GOT3 (cell line): ENCODE results near the gene ZP1.
"Not testable (repeated sequence)": the region's sequence is repeated elsewhere in the genome, so short reads cannot be mapped to it uniquely, and the experiment has no call there.

Experiments used
- DNase-seq: peaks from one replicate; lab custom pipeline; 2025; ENCODE audit warnings: mixed read lengths; lab: John Stamatoyannopoulos, UW

ZP1 gene

GRCh38 chr11:60878245-60879101 is 11.1 kb downstream of the ZP1 start:
- DNase-seq: no peak

GRCh38 chr11:60879104-60879503 is 11.8 kb downstream of the ZP1 start:
- DNase-seq: no peak

DNA sequence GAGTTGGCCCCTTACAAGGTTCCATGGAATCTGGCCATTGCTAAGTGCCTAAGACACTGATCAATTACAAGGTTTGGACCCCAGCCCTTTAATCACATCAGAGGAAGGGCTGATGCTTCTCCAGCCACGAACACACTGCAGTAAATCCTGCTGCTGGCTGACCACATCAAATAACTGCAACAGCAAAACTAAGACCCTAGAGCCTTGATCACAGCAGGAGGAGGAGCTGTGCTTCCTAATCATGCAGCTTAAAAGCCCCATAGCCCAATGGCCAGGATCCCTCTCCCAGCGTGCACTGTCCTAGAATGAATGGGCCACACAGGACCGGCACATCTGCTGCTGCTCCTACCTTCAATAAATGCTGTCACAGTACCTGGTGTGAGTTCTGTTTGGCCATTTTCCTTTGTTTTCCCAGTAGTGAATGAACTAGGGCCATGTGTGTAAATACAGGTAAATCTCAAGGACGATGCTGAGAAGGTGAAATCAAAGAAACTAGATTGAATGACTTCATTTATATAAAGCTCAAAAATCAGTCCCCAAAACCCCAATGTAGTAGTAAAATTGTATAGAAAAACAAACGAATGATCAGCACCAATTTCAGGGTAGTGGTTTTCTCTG is 12.7 kb downstream of the ZP1 start:
- no peak for DNase-seq

DNA sequence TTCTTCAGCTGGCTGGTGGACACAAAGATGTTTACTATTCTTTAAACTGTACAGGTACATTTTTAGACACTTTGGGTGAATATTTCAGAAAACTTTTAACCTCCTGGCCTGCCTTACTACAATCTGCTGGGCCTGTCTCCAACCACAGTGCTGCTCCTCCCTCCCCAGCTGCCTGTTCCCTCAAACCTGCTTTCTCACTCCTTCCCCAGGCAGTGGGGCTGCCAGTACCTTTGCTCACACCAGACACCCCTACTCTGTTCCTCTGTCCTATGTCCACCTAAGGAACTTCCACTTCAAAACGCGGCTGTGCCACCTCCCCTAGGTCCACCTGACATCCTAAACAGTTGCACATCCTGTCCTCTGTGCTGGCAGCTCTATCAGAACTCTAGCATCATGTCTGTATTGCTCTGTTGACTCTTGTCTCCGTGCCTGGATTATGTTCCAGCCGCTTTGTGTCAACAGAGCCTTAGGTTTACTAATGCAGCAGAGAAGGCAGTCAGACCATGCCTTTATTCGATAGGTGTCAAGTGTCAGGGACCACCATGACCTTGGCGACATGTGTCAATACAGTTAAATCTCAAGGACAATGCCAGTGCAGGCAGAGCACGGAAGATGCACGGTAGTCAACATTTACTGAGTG is 13.4 kb downstream of the ZP1 start:
- no peak for DNase-seq

DNA sequence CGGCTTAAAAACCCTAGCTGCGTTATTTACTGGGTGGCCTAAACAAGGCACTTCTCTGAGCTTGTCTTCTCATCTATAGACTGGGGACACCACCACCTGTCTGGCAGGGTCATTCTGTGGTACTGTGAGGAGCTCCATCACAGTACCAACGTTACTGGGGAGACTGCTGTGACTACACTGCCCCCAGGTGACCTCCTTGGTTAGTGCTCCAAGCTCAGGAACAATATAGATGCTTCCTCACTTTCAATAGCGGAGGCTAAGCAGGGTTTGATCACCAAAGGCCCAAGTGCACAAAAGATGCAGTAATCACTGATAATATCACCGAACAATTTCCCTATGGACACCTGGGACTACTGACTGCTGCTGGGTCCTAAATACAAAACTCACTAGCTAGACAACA is 20.2 kb downstream of the ZP1 start:
- no peak for DNase-seq

GRCh38 chr11:60889869-60890311 is 22.5 kb downstream of the ZP1 start:
- DNase-seq: no peak

GRCh38 chr11:60890696-60891095 is 23.4 kb downstream of the ZP1 start:
- DNase-seq: no peak

DNA sequence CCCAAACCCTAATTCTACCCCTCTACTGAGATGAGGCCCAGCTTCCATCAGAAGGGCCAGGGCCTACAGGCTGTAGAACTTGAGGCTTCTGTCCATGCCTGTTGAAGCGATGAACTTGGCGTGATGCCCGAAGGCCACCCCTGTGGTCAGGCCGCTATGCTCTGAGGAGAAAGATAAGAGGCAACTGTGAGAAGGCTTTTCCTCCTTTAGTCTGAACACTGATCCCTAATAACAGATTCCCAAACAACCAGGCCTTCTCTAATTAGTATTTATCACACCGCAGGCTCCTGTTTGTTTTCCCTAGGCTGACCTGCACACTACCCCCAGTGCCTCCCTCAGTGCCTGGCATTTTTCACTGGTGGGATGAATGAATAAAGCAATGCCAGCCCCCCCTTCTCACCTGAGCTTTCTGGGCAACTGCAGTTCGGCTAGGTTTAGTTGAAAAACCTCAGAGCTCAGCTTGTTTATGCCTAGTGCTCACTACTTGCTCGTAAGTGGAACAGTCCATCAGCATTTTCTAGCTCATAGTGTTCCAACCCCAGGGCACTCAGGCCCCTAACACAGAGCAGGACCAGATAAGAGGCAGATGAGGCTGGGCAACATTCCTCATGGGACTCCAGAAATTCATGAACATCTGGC is 23.9 kb downstream of the ZP1 start:
- DNase-seq: no peak

- DNase-seq: no peak
Measured at GRCh38 chr11:60895687-60896086, 28.3 kb downstream of the ZP1 start.

- no peak for DNase-seq
Measured at GRCh38 chr11:60897496-60897895, 30.2 kb downstream of the ZP1 start.

- no peak for DNase-seq
Measured at GRCh38 chr11:60899046-60899936, 31.9 kb downstream of the ZP1 start.

DNA sequence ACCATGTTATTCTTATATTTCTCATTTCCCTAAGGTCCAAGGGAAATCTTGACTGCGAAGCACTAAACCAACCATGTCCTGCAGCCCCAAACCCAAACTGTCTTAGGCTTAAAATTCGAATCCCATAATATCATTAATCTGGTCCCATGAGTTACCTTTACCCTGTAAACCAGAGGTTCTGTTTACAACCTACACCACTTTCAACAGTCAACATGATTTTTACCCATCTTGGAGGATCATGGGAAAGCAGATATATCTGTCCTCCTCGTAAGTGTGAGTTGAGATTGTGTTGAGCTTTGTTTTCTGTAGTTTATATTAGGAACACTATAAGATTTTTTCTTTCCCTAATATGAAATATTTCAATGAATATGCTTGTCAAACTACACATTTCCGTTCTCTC is 32.6 kb downstream of the ZP1 start:
- DNase-seq: no peak

- no peak for DNase-seq
Measured at GRCh38 chr11:60900673-60901404, 33.5 kb downstream of the ZP1 start.

- no peak for DNase-seq
Measured at GRCh38 chr11:60902625-60903024, 35.3 kb downstream of the ZP1 start.

- DNase-seq: no peak
Measured at GRCh38 chr11:60905047-60905446, 37.7 kb downstream of the ZP1 start.

DNA sequence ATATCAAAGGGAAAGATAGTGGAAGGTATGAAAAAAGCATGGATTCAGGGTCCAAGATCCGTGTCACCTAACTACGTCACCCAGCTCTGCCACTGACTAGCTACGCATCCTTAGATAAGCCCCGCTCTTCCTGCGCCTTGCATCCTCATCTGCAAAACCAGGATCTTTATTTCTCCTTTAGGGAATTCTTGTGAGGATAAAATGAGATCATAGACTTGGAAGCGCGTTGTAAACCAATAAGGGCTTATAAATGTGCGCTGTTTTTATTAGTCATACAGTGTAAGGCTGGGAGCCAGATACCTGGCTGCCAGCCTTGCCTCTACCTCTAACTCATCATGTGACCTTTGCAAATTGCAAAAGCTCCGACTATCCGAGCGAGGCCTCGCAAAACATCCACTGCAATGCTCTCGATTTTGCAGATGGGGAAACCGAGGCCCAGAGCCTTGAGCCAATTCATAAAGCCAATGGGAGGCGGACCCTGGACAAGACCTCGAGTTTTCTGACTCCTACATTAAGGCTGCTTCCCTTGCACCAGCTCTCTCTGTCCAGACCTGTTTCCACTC is 38.3 kb downstream of the ZP1 start:
- DNase-seq: no peak

- peak; percentile 88 for DNase-seq
Measured at GRCh38 chr11:60906132-60906972, 39.0 kb downstream of the ZP1 start, which contains the start of gene PRPF19. Gene PRPF19 (minus strand): TSS chr11:60906585. CDS start chr11:60906382, 203 bp downstream.

DNA sequence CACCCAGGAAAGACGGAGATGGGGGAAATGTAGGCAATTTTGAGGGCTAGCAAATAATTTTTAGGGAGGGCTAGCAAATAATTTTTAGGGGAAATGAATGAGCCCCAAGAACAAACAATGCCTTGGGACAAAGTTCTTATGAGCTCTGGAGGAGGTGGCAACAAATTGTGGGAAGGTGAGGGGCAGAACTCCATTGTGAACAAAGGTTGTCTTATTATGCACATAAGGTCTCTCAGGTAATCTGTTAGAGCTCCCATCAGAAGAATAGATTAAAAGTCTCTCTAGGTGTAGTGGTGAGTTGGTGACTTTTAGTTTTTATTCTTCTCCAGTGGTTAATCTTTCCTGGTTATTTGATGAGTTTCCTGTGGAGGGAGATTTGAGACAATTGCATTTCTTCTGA is 41.5 kb downstream of the ZP1 start:
- DNase-seq: no peak

DNA sequence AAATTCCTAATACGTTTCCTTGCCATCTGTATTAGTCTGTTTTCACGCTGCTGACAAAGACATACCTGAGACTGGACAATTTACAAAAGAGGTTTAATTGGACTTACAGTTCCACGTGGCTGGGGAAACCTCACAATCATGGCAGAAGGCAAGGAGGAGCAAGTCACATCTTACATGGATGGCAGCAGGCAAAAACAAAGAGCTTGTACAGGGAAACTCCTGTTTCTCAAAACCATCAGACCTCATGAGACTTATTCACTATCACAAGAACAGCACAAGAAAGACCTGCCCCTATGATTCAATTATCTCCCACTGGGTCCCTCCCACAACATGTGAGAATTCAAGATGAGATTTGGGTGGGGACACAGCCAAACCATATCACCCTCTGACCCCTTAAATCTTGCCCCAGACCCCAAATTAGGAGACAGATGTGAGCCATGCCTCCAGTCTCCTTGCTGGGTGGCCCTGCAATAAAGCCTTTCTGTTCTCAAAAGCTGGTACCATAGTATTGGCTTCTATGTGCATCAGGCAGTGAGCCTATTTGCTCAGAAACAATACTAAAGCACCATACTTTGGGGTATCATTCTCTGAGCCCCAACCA is 42.4 kb downstream of the ZP1 start:
- DNase-seq: not testable (repeated sequence)
